ENCODE measurements around the gene NMBR. TPM values are rescaled to one million over a fixed set of nuclear protein-coding genes. Genes with fewer than 3 reads are reported as not detected.

The NMBR gene
- total RNA-seq, 1 experiment from 2014 or later, result not detected

- H3K4me1 ChIP-seq (ENCODE audit: control insufficient read depth in 1 of 2, insufficient read depth in 2 of 2, low read length in 2 of 2), result no peaks in the 10 kb centered on the region
- no peak overlapping the region for H3K4me2 ChIP-seq (ENCODE audit: low read length)
- no peak for TF ChIP-seq CEBPB (IDR thresholded peaks at IDR 0.05; ENCODE audit: low read depth)
- TF ChIP-seq ELF1 (IDR thresholded peaks at IDR 0.05; ENCODE audit: borderline replicate concordance, low read depth), result no peak
- TF ChIP-seq TCF7L2 (IDR thresholded peaks at IDR 0.05; ENCODE audit: borderline replicate concordance, extremely low read depth, insufficient read depth, insufficient read length), result no peak
- TF ChIP-seq ATF3 (IDR thresholded peaks at IDR 0.05), result no peak
- TF ChIP-seq ZBTB33 (IDR thresholded peaks at IDR 0.05; ENCODE audit: extremely low read depth, insufficient replicate concordance, low read length), result no peak
- TF ChIP-seq EZH2 (IDR thresholded peaks at IDR 0.05), result no peak
- no peak for TF ChIP-seq SRF (IDR thresholded peaks at IDR 0.05; ENCODE audit: low read depth)
- TF ChIP-seq, protein P1, sequence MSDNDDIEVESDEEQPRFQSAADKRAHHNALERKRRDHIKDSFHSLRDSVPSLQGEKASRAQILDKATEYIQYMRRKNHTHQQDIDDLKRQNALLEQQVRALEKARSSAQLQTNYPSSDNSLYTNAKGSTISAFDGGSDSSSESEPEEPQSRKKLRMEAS (IDR thresholded peaks at IDR 0.05), result no peak
- TF ChIP-seq, protein P2, sequence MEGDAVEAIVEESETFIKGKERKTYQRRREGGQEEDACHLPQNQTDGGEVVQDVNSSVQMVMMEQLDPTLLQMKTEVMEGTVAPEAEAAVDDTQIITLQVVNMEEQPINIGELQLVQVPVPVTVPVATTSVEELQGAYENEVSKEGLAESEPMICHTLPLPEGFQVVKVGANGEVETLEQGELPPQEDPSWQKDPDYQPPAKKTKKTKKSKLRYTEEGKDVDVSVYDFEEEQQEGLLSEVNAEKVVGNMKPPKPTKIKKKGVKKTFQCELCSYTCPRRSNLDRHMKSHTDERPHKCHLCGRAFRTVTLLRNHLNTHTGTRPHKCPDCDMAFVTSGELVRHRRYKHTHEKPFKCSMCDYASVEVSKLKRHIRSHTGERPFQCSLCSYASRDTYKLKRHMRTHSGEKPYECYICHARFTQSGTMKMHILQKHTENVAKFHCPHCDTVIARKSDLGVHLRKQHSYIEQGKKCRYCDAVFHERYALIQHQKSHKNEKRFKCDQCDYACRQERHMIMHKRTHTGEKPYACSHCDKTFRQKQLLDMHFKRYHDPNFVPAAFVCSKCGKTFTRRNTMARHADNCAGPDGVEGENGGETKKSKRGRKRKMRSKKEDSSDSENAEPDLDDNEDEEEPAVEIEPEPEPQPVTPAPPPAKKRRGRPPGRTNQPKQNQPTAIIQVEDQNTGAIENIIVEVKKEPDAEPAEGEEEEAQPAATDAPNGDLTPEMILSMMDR (IDR thresholded peaks at IDR 0.05 in 2 of 3, conservative IDR thresholded peaks at IDR 0.05 in 1 of 3; ENCODE audit: borderline replicate concordance in 1 of 3, insufficient read depth in 1 of 3, low read depth in 2 of 3, low read length in 2 of 3), result no peak
- TF ChIP-seq YY1 (IDR thresholded peaks at IDR 0.05; ENCODE audit: extremely low read depth, insufficient replicate concordance, low read depth, low read length), result no peak
- no peak for TF ChIP-seq ZNF274 (IDR thresholded peaks at IDR 0.05; ENCODE audit: low read depth, low read length)
- no peak for TF ChIP-seq FOSL1 (IDR thresholded peaks at IDR 0.05; ENCODE audit: low read depth)
- no peak for TF ChIP-seq JUND (IDR thresholded peaks at IDR 0.05)
- TF ChIP-seq SP1 (IDR thresholded peaks at IDR 0.05; ENCODE audit: low read depth), result no peak
- TF ChIP-seq POLR2AphosphoS5 (IDR thresholded peaks at IDR 0.05; ENCODE audit: low read depth, low read length), result no peak
- no peak for TF ChIP-seq REST (IDR thresholded peaks at IDR 0.05; ENCODE audit: low read depth)
- peaks cover 4% of the 10 kb centered on the region; the same call in 1 of the 2 replicates for H4K20me1 ChIP-seq (ENCODE audit: insufficient read depth)
- H3K4me3 ChIP-seq (replicated peaks in 1 of 2; ENCODE audit: low read depth in 1 of 2, low read length in 2 of 2), result no peak overlapping the region
- H3K36me3 ChIP-seq (ENCODE audit: control insufficient read depth in 1 of 2, insufficient read depth in 2 of 2, low read length in 2 of 2), result peaks cover 2 to 6% of the 10 kb centered on the region in 2 experiments; a peak in 1 of 4 replicates
- DNase-seq (ENCODE audit: low read depth, low spot score) (no peak), ATAC-seq (no peak)
- ChIA-PET POLR2A (no interaction called here), CTCF (no interaction called here), RAD21 (ENCODE audit: low non-redundant PET in 1 of 2, low total read pairs in 2 of 2, uncharacterized antibody in 2 of 2, unreplicated experiment in 2 of 2) (no interaction called here)
- H3K27ac ChIP-seq (ENCODE audit: low read depth, low read length), result no peak overlapping the region
- intact Hi-C loops (cut with micrococcal nuclease), result no loop called here
- H3K79me2 ChIP-seq (ENCODE audit: insufficient read depth, low read length), result peaks cover 70% of the 10 kb centered on the region
- H2AFZ ChIP-seq (ENCODE audit: low read depth, low read length, poor library complexity, severe bottlenecking), result no peak overlapping the region
- no TSS peak for BruUV-seq (replicated peaks)
- no peaks in the 10 kb centered on the region for H3K27me3 ChIP-seq (ENCODE audit: insufficient read depth, low read length)
- H3K9me3 ChIP-seq (ENCODE audit: control insufficient read depth in 1 of 2, insufficient read depth in 1 of 2, low read depth in 1 of 2, low read length in 2 of 2), result no peaks in the 10 kb centered on the region
- no peak overlapping the region for H3K9ac ChIP-seq (ENCODE audit: low read length)
- no peaks in the 10 kb centered on the region for H3K9me2 ChIP-seq (ENCODE audit: insufficient read depth)
These were observed 45.4 kb upstream of the NMBR start for GRCh38 chr6:142192343-142192742.

All from HCT116 (cell line).